Effector memory CD4-positive, alpha-beta T cell (primary cell): ENCODE results near the gene MTHFD1L.

Experiments
- DNase-seq, 3 donors: peaks; one replicate each; pipeline ENCODE4 v3.0.0-alpha.2; 2020
- H3K27ac ChIP-seq: 2 replicates; pipeline ENCODE4 v1.7.0; 2013; ENCODE audit warnings: mild to moderate bottlenecking, low read length, moderate library complexity; ENCODE audit not compliant: insufficient read depth, poor library complexity, severe bottlenecking
- H3K27me3 ChIP-seq: replicated peaks from 2 replicates; pipeline ENCODE4 v1.7.0; 2013; ENCODE audit warnings: mild to moderate bottlenecking, low read length; ENCODE audit not compliant: insufficient read depth, control insufficient read depth, poor library complexity, severe bottlenecking
- H3K36me3 ChIP-seq: 2 replicates; pipeline ENCODE4 v1.7.0; 2013; ENCODE audit warnings: mild to moderate bottlenecking, low read length, moderate library complexity; ENCODE audit not compliant: control insufficient read depth, insufficient read depth
- H3K4me1 ChIP-seq: 2 replicates; pipeline ENCODE4 v1.7.0; 2013; ENCODE audit warnings: low read length, mild to moderate bottlenecking; ENCODE audit not compliant: control insufficient read depth, insufficient read depth, poor library complexity, severe bottlenecking
- H3K4me3 ChIP-seq: 2 replicates; pipeline ENCODE4 v1.7.0; 2013; ENCODE audit warnings: low read length, low read depth, mild to moderate bottlenecking; ENCODE audit not compliant: insufficient read depth, poor library complexity, severe bottlenecking
- H3K9me3 ChIP-seq: 2 replicates; pipeline ENCODE4 v1.7.0; 2013; ENCODE audit warnings: mild to moderate bottlenecking, low read length, moderate library complexity; ENCODE audit not compliant: control insufficient read depth

Gene MTHFD1L

DNA sequence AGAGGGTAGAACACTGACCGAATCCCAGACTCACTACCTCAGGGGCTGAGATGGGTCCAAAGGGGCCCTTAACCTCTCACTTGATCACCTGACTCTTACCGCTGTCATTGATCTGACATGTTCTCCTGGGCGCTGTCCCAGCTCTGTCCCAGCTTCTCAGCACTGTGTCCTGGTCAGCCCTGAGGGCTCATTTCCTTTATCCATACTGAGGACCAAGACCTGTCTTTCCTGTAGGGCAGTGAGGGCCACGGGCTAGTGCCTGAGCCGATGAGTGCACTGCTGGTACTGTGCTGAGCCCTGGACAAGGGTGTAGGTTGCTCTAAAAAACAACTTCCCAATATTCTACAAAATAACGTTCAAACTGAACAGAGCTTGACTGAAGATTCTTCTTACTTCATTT, 131.5 kb downstream of the MTHFD1L start:
- H3K36me3 ChIP-seq: no peaks in the 10 kb centered on the region
- H3K27ac ChIP-seq: no peak overlapping the region
- no peak for DNase-seq
- H3K4me1 ChIP-seq: no peaks in the 10 kb centered on the region
- H3K27me3 ChIP-seq: no peaks in the 10 kb centered on the region
- H3K9me3 ChIP-seq: no peaks in the 10 kb centered on the region
- no peak overlapping the region for H3K4me3 ChIP-seq

DNA sequence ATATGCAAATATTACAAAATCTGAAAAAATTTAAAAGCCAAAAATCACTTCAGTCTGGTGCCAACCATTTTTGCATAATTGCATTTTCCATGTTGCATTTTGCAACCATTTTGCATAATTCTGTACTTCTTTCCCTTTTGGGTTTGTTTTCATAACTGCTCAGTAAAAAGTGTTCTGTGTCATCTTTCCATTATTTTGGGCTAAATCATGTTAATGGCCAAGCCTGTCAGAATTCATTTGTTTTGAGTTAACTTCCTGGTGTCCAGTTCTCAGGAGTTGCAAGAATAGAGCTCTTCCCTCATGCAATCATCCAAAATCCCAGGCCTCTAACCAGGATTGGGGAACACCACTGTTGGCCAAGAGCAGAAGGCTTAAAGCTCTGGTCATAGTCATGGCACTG, 133.6 kb downstream of the MTHFD1L start:
- no peak for DNase-seq
- H3K36me3 ChIP-seq: no peaks in the 10 kb centered on the region
- H3K27ac ChIP-seq: no peak overlapping the region
- H3K27me3 ChIP-seq: no peaks in the 10 kb centered on the region
- H3K4me1 ChIP-seq: no peaks in the 10 kb centered on the region
- no peak overlapping the region for H3K4me3 ChIP-seq
- no peaks in the 10 kb centered on the region for H3K9me3 ChIP-seq

DNA sequence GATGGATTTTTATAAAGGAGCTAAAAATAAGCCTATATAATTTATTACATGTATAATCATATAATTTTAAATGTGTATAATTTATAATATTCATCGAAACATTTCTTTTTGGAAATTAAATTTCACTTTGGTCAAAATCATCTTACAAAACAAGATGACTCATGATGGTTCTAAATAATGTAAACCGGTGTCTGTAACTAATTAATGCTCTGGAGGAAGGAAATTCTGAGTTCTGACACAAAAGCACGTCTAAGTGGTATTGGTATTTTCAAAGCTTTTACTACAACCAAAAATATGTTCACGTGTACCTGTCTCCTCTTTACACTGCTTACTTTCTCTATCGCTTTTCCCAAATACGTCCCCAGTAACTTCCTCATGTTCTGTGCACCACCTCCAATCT, 134.1 kb downstream of the MTHFD1L start:
- H3K4me1 ChIP-seq: no peaks in the 10 kb centered on the region
- no peaks in the 10 kb centered on the region for H3K36me3 ChIP-seq
- no peak overlapping the region for H3K27ac ChIP-seq
- no peaks in the 10 kb centered on the region for H3K27me3 ChIP-seq
- no peak for DNase-seq
- H3K9me3 ChIP-seq: no peaks in the 10 kb centered on the region
- no peak overlapping the region for H3K4me3 ChIP-seq

GRCh38 chr6:151001387-151002056, 136.0 kb downstream of the MTHFD1L start:
- Histone ChIP-seq H3K27ac (no peak overlapping the region), H3K9me3 (no peaks in the 10 kb centered on the region), H3K4me3 (no peak overlapping the region), H3K4me1 (no peaks in the 10 kb centered on the region), H3K27me3 (no peaks in the 10 kb centered on the region), H3K36me3 (no peaks in the 10 kb centered on the region)
- DNase-seq: no peak

- Histone ChIP-seq H3K36me3 (no peaks in the 10 kb centered on the region), H3K9me3 (no peaks in the 10 kb centered on the region), H3K4me1 (no peaks in the 10 kb centered on the region), H3K4me3 (no peak overlapping the region), H3K27me3 (no peaks in the 10 kb centered on the region), H3K27ac (no peak overlapping the region)
- no peak for DNase-seq
These were observed 136.6 kb downstream of the MTHFD1L start for GRCh38 chr6:151002057-151002450.

GRCh38 chr6:151002491-151002935, 137.0 kb downstream of the MTHFD1L start:
- Histone ChIP-seq H3K4me1 (no peaks in the 10 kb centered on the region), H3K4me3 (no peak overlapping the region), H3K27ac (no peak overlapping the region), H3K27me3 (no peaks in the 10 kb centered on the region), H3K9me3 (no peaks in the 10 kb centered on the region), H3K36me3 (no peaks in the 10 kb centered on the region)
- DNase-seq: no peak

GRCh38 chr6:151004383-151005024, 139.0 kb downstream of the MTHFD1L start:
- Histone ChIP-seq H3K27ac (no peak overlapping the region), H3K9me3 (no peaks in the 10 kb centered on the region), H3K27me3 (no peaks in the 10 kb centered on the region), H3K4me3 (no peak overlapping the region), H3K36me3 (no peaks in the 10 kb centered on the region), H3K4me1 (no peaks in the 10 kb centered on the region)
- DNase-seq: no peak

DNA sequence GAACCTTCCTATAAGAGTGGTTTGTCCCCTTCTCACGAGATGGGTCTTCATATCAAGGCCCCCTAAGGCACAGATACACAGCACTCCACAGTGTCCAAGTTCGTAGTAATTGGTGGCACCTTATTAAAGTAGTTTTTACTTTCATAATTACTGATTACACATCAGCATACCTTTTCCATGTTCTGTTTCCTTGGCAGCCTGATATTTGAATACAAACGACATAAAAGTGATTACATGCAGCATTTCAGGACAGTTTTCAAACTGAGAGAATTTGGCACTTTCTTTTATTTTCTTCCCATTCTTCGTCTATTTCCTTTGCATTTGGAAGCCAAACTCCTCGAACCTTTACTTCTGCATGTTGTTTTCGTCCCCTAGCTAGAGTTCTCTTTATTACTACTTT, 139.7 kb downstream of the MTHFD1L start:
- Histone ChIP-seq H3K4me1 (no peaks in the 10 kb centered on the region), H3K9me3 (no peaks in the 10 kb centered on the region), H3K4me3 (no peak overlapping the region), H3K36me3 (no peaks in the 10 kb centered on the region), H3K27ac (no peak overlapping the region), H3K27me3 (no peaks in the 10 kb centered on the region)
- DNase-seq: no peak

- H3K27ac ChIP-seq: no peak overlapping the region
These were observed 140.6 kb downstream of the MTHFD1L start for GRCh38 chr6:151005896-151006632.

DNA sequence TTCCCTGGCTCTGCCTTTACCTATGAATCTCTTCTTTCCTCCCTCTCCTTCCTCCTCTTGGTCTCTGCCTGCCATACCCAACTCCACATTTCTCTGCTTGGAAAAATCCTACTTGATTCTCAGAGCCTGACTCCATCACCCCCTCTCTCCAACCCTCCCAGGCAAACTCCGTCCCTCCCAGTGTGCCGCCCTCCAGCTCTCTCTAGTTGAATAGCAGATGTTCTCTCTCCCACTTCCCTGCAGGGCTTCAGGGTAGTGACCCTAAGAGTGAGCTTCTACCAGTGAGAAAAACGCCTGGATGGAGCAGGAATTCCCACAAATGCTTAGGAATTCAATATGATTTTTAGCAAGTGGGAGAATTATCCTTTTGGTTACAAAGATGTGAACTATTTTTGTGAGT, 141.6 kb downstream of the MTHFD1L start:
- no peaks in the 10 kb centered on the region for H3K36me3 ChIP-seq
- no peaks in the 10 kb centered on the region for H3K9me3 ChIP-seq
- no peak overlapping the region for H3K27ac ChIP-seq
- H3K27me3 ChIP-seq: no peaks in the 10 kb centered on the region
- H3K4me3 ChIP-seq: no peak overlapping the region
- no peak for DNase-seq
- no peaks in the 10 kb centered on the region for H3K4me1 ChIP-seq

More at GRCh38 chr6:151005896-151006632, 140.6 kb downstream of the MTHFD1L start:
- H3K4me3 ChIP-seq: no peak overlapping the region
- no peaks in the 10 kb centered on the region for H3K9me3 ChIP-seq
- no peaks in the 10 kb centered on the region for H3K36me3 ChIP-seq
- no peaks in the 10 kb centered on the region for H3K4me1 ChIP-seq
- DNase-seq: no peak
- no peaks in the 10 kb centered on the region for H3K27me3 ChIP-seq
